B cell (primary cell): ENCODE results near the gene FAHD2B. TPM values are rescaled to one million over a fixed set of nuclear protein-coding genes. Genes with fewer than 3 reads are reported as not detected.
"Not testable (repeated sequence)": the region's sequence is repeated elsewhere in the genome, so short reads cannot be mapped to it uniquely, and the experiment has no call there.

Experiments
- ATAC-seq: fragments of 200-7000 bp; cut with Tn5 transposase; one replicate; pipeline ENCODE4 v1.10.0; 2021; ENCODE audit warnings: low read depth, mild to moderate bottlenecking, moderate number of reproducible peaks, moderate library complexity
- CTCF ChIA-PET: fragments of 350-600 bp; sonication (Branson Sonifier 250); formaldehyde crosslinking; loops from one replicate; lab custom pipeline; 2021; ENCODE audit warnings: antibody characterized with exemption, inconsistent platforms; lab: Charles Lee
- POLR2A ChIA-PET: fragments of 350-600 bp; sonication (Branson Sonifier 250); formaldehyde crosslinking; loops from one replicate; lab custom pipeline; 2021; ENCODE audit warnings: antibody characterized with exemption; lab: Charles Lee
- DNase-seq: peaks from one replicate; pipeline ENCODE4 v3.0.0; 2013
- H2AFZ ChIP-seq: 2 replicates; pipeline ENCODE4 v1.6.1; 2012; ENCODE audit warnings: mild to moderate bottlenecking, low read depth, low read length; ENCODE audit not compliant: insufficient read depth, poor library complexity, severe bottlenecking
- H3K27ac ChIP-seq, 2 donors: 1 replicate in 1 of 2; 2 replicates in 1 of 2; pipeline ENCODE4 v1.5.1; 2012 to 2013; ENCODE audit warnings: low read length in 2 of 2, mild to moderate bottlenecking in 2 of 2, moderate library complexity in 1 of 2
- H3K27me3 ChIP-seq, 4 experiments: fragments of 200-600 bp in 1 of 4; sonication (generic) in 1 of 4; replicated peaks in 1 of 4; 1 replicate in 2 of 4; 2 replicates in 2 of 4; pipeline versions ENCODE4 v1.6.1 to v1.7.0; 2013 to 2016; ENCODE audit warnings: low read length in 3 of 4, mild to moderate bottlenecking in 2 of 4, mixed read lengths in 1 of 4, moderate library complexity in 1 of 4; ENCODE audit not compliant: insufficient read depth in 4 of 4, control insufficient read depth in 3 of 4; ENCODE audit errors: control extremely low read depth in 1 of 4
- H3K36me3 ChIP-seq, 2 experiments: replicated peaks in 1 of 2; 1 replicate in 1 of 2; 2 replicates in 1 of 2; pipeline versions ENCODE4 v1.6.1 to v1.7.1; 2013; ENCODE audit warnings: low read length in 1 of 2; ENCODE audit not compliant: insufficient read depth in 2 of 2, control insufficient read depth in 1 of 2; ENCODE audit errors: control extremely low read depth in 1 of 2, extremely low read depth in 1 of 2
- H3K4me1 ChIP-seq, 2 donors: fragments of 200-600 bp in 1 of 2; sonication (generic) in 1 of 2; 1 replicate in 1 of 2; 2 replicates in 1 of 2; pipeline versions ENCODE4 v1.5.1 to v1.6.1; 2013 to 2017; ENCODE audit warnings: low read length in 2 of 2; ENCODE audit not compliant: control insufficient read depth in 2 of 2, insufficient read depth in 2 of 2
- H3K4me2 ChIP-seq: replicated peaks from 2 replicates; pipeline ENCODE3; 2012; ENCODE audit warnings: mild to moderate bottlenecking, low read depth, low read length; ENCODE audit not compliant: poor library complexity, severe bottlenecking
- H3K4me3 ChIP-seq, 5 experiments: fragments of 200-600 bp in 1 of 5; sonication (generic) in 1 of 5; 1 replicate in 3 of 5; 2 replicates in 2 of 5; pipeline versions ENCODE4 v1.5.1 to v1.7.0; 2011 to 2016; ENCODE audit warnings: low read length in 4 of 5, mild to moderate bottlenecking in 4 of 5, low read depth in 2 of 5, control low read depth in 1 of 5, moderate library complexity in 1 of 5; ENCODE audit not compliant: insufficient read depth in 1 of 5; ENCODE audit errors: control extremely low read depth in 1 of 5, extremely low read depth in 1 of 5
- H3K79me2 ChIP-seq: fragments of 200-600 bp; sonication (generic); one replicate; pipeline ENCODE4 v1.6.0; 2016; ENCODE audit warnings: low read length; ENCODE audit not compliant: control insufficient read depth, insufficient read depth
- H3K9ac ChIP-seq: fragments of 200-600 bp; sonication (generic); 2 replicates; pipeline ENCODE4 v1.6.1; 2017; ENCODE audit warnings: mild to moderate bottlenecking, low read length, moderate library complexity
- H3K9me3 ChIP-seq, 3 donors: one replicate each; pipeline versions ENCODE4 v1.6.1 to v1.7.1; 2013; ENCODE audit warnings: low read length in 2 of 3; ENCODE audit not compliant: control insufficient read depth in 2 of 3, insufficient read depth in 1 of 3; ENCODE audit errors: control extremely low read depth in 1 of 3
- H4K20me1 ChIP-seq: 2 replicates; pipeline ENCODE4 v1.6.0; 2012; ENCODE audit warnings: mild to moderate bottlenecking, low read length; ENCODE audit not compliant: insufficient read depth, control insufficient read depth, poor library complexity, severe bottlenecking
- H3K27ac Mint-ChIP-seq: one replicate; pipeline ENCODE4 v1.8.0; 2021; ENCODE audit warnings: mixed read lengths
- H3K27me3 Mint-ChIP-seq: one replicate; pipeline ENCODE4 v1.8.0; 2021; ENCODE audit warnings: mixed read lengths
- H3K4me1 Mint-ChIP-seq: one replicate; pipeline ENCODE4 v1.8.0; 2021; ENCODE audit warnings: mixed read lengths
- H3K4me3 Mint-ChIP-seq: one replicate; pipeline ENCODE4 v1.8.0; 2021; ENCODE audit warnings: mixed read lengths
- H3K9me3 Mint-ChIP-seq: one replicate; pipeline ENCODE4 v1.8.0; 2022; ENCODE audit warnings: mixed read lengths; ENCODE audit not compliant: insufficient read depth
- WGBS: methylation state at CpG from one replicate; pipeline ENCODE4 v1.1.5; 2013; ENCODE audit warnings: missing lambda C conversion rate; ENCODE audit not compliant: insufficient coverage; 5-methylcytosine and 5-hydroxymethylcytosine counted together
- intact Hi-C: fragments of 100-400 bp; cut with micrococcal nuclease; formaldehyde crosslinking; loops from one replicate; pipeline ENCODE4 v1.10.0; 2022
- polyA plus RNA-seq: library from polyadenylated mRNA; depleted of rRNA; stranded (reverse); fragments of >200 nt; gene quantifications from 2 replicates; pipeline ENCODE4 v1.2.3, GENCODE V29; 2012
- total RNA-seq, 2 donors: library from RNA; stranded (reverse); fragments of 120-200 nt in 1 of 2; gene quantifications; 1 replicate in 1 of 2; 2 replicates in 1 of 2; pipeline versions ENCODE4 v1.2.3 to v1.2.4, GENCODE V29; 2013 to 2022

Gene FAHD2B
- total and polyA plus RNA-seq, 2 donors (not counting 1 experiment from before 2014, with no cell fraction given): 12.4 to 20.6 TPM

DNA sequence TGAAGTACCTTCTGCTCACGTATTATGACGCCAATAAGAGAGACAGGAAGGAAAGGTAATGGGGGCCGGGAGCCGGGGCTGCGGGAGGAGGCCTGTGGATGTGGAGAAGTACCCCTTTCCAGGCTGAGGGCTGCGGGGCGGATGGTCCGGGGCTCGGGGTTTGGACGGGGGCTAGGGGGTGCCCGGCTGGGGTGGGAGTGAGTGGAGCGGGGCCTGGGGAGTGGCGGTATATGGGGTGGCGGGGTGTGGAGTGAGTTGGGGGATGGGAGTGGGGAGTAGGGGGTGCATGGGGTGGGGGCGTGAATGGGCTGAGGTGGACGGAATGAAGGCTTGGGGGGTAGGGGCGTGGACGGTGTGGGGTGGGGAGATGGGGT, 19.2 kb upstream of the FAHD2B start:
- H3K4me2 ChIP-seq: peak overlapping the region; percentile 63
- ATAC-seq, DNase-seq, H4K20me1 ChIP-seq, H3K9me3 ChIP-seq, H3K27me3 Mint-ChIP-seq, H3K36me3 ChIP-seq, H3K27me3 ChIP-seq, H3K4me1 Mint-ChIP-seq, H3K4me1 ChIP-seq, H3K9me3 Mint-ChIP-seq, H3K79me2 ChIP-seq: not testable (repeated sequence)
- 0% methylated on average over 4 of the region's 18 CpGs for WGBS
- peak overlapping the region; percentile 99 for H3K27ac Mint-ChIP-seq
- intact Hi-C loops: loop anchor here (2.0 to 10.0 kb wide), 2 partner anchors 353 to 551 kb away; partner anchors contain the start of genes ACTR1B, C2orf92 and CNNM4
- H3K27ac ChIP-seq: peak overlapping the region; percentile 55 to 72
- H3K4me3 ChIP-seq: peak overlapping the region; percentile 58 to 85 (median 65)
- ChIA-PET POLR2A (interaction anchor here (1.5 kb wide), 1 partner anchor 256 kb away, joined by 4 read pairs; the partner anchor contains the start of gene ANKRD39), CTCF (interaction anchor here (2.8 kb wide), 1 partner anchor 257 kb away, joined by 25 read pairs; the partner anchor contains the start of gene ANKRD39)
- H2AFZ ChIP-seq: peak overlapping the region; percentile 96
- H3K4me3 Mint-ChIP-seq: peak overlapping the region; percentile 100
- H3K9ac ChIP-seq: peak overlapping the region; percentile 74

DNA sequence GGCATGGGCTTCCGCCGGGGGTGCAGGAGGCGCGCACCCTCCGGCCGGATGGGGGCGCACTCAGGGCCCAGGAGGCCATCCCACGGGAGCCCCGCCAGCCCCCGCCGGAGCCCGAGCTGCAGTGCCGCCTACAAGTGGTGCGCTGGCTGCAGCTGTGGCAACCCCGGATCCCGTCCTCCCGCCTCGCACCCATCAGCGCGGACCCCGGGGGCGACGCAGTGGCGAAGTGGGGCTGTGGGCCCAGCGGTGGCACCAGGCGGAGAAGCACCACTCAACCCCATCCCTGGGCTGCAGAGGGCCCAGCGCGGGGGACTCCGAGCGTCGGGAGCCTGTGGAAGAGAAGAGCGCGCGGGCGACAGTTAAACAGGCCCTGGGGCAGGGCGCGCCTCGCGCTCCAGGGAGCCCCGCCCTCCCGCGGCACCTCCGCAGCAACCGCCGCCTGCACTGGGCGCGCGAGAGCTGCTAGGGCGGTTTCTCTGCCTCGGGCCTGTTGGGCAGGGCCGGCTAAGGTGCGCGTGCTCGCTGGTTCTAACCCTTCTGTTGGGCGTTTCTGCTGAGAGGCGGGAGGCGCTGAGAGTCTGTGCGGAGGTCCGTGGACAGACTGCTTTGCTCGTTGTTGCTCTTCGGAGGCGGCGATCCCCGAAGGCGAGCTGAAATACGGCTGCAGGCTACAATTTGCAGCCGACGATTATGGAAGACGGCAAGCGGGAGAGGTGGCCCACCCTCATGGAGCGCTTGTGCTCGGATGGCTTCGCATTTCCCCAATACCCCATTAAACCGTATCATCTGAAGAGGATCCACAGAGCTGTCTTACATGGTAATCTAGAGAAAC, 18.6 kb upstream of the FAHD2B start, which contains the start of gene ANKRD36:
ANKRD36 (plus strand) TSS at position 104 of the 832 bp plus-strand sequence; CDS start at position 691, 587 bp downstream.
- H3K79me2 ChIP-seq, H3K27me3 ChIP-seq, H4K20me1 ChIP-seq, H3K9me3 ChIP-seq, H3K36me3 ChIP-seq, H3K4me1 Mint-ChIP-seq, H3K4me1 ChIP-seq, H3K9me3 Mint-ChIP-seq: not testable (repeated sequence)
- peak within 1 kb of the TSS; percentile 99 for H3K27ac Mint-ChIP-seq
- Histone ChIP-seq H2AFZ (peak within 1 kb of the TSS; percentile 96), H3K4me2 (peak within 1 kb of the TSS; percentile 72), H3K9ac (peak within 1 kb of the TSS; percentile 74), H3K27ac (peak within 1 kb of the TSS; percentile 60 to 72), H3K4me3 (peak within 1 kb of the TSS; percentile 58 to 85 (median 68))
- ATAC-seq (peak; percentile 88), DNase-seq (peak; percentile 92)
- CTCF ChIA-PET: interaction anchor here (1.0 to 3.7 kb wide), 5 partner anchors 100 to 511 kb away, joined by 3 to 58 read pairs (median 7); partner anchors contain the start of gene ANKRD39
- under 1% methylated on average over 38 of the region's 74 CpGs for WGBS
- H3K27me3 Mint-ChIP-seq: peaks cover 14% of the 10 kb centered on the region
- POLR2A ChIA-PET: interaction anchor here (1.2 to 1.5 kb wide), 2 partner anchors 255 to 313 kb away, joined by 3 to 4 read pairs; partner anchors contain the start of gene ANKRD39
- H3K4me3 Mint-ChIP-seq: peak within 1 kb of the TSS; percentile 100
- intact Hi-C loops: loop anchor here (2.0 to 10.0 kb wide), 2 partner anchors 352 to 552 kb away; partner anchors contain the start of genes ACTR1B, C2orf92 and CNNM4
